Superior temporal gyrus (tissue), 1 donor: Measurements from ENCODE around the gene TMEM63A.

Experiments
- DNase-seq: peaks from one replicate; pipeline ENCODE4 v3.0.0-alpha.2; 2016; ENCODE audit errors: extremely low spot score

The TMEM63A gene

DNA sequence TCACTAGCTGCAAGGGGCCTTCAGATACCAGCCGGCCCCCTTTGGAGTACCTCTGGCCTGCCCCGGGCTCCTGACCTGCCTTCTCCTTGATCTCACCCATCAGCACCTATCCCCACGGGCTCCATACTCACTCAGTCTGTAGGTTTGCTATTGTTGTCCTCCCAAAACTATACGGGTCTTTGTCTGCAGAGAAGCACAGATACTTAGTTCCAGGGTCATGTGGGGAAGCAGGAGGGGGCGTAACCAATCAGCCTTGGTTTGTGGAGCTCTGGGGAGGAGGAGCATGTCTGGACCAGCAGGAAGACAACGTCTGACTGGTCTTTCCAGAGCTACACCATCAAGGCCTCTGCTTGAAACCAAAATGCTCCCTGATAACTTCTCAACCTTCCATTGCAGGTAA lies 15.2 kb downstream of the TMEM63A start:
- DNase-seq, result no peak

DNA sequence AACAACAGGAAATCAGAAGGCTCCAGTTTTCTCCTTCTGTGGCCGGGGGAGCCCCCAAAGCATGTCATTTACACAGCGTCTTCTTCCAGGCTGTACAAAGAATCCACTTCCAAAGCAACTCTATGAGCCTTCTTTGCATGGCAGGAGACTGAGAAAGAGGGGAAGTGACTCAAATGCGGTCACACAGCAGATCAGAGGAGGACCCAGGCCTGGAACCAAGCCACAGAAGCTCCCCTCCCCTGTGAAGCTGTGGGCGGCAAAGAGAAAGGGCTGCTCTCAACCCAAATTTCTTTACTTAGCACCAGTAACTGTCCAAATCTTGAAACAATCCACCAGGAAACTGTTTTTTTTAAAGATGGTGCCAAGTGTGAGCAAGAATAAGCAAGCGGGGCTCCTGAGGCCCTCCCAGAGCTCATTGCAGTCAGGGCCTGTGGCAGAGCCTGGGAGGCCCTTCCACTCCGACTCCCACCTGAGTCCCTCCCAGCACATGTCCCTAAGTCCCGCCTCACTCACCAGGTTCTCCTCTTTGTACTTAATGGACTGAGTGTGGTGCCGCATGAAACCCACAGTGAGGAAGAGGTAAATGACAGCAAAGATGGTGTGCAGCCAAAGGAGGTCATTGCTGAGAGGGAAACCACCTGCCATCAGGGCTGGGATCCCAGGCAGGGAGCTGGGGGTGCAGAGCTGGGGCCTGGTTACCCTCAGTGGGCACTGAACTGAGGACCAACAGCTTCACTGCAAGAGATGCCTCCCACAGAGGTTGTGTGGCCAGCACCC lies 15.9 kb downstream of the TMEM63A start:
- DNase-seq, result no peak

DNA sequence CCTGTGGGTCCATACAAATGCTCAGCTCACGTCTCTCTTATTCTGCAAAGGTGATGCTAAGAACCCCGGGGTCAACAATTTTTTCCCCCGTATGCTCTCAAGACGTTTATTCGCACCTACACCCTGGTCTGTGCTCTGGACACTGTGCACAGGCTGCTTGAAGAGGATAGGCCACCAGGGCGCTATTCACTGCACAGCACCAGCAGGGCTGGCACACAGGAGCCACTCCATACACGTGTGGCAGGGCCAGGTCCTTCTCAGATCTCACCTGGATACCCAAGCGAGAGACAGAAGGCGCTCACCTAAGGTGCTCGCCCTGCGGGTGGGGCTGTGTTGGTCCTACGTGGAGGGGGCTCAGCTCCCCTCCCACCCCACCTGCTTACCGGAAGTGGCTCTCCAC lies 16.7 kb downstream of the TMEM63A start:
- no peak for DNase-seq

DNA sequence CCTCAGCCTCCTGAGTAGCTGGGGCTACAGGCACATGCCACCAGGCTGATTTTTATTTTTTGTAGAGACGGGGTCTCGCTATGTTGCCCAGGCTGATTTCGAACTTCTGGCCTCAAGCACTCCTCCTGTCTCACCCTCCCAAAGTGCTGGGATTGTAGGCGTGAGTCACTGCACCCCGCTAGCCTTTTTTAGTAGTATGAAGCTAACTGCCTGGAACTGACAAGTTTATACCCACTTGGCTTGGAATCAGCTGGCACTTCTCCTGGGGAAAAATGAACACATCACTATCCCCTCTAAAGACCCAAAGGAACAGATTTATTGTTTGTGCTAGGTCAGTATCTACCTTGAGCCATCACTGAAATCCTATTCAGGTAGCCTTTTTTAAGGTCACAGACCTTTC lies 19.0 kb downstream of the TMEM63A start:
- DNase-seq, result no peak

DNA sequence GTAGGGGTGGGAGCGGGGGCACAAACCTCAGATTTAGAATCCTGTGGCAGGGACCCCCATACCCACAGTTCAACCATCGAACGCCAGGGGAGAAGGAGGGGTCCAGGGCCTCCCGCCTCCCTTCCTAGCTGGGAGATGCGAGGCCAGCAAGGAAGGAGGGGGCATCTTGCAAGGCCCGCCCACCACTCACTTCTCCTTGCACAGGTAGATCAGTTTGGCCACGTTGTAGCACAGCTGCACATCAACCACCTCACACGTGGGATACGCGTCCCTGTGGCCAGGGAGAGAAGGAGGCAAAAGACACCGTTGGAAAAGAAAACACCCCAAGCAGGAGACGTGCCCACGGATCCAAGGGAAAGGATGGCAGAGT lies 19.6 kb downstream of the TMEM63A start:
- no peak for DNase-seq

DNA sequence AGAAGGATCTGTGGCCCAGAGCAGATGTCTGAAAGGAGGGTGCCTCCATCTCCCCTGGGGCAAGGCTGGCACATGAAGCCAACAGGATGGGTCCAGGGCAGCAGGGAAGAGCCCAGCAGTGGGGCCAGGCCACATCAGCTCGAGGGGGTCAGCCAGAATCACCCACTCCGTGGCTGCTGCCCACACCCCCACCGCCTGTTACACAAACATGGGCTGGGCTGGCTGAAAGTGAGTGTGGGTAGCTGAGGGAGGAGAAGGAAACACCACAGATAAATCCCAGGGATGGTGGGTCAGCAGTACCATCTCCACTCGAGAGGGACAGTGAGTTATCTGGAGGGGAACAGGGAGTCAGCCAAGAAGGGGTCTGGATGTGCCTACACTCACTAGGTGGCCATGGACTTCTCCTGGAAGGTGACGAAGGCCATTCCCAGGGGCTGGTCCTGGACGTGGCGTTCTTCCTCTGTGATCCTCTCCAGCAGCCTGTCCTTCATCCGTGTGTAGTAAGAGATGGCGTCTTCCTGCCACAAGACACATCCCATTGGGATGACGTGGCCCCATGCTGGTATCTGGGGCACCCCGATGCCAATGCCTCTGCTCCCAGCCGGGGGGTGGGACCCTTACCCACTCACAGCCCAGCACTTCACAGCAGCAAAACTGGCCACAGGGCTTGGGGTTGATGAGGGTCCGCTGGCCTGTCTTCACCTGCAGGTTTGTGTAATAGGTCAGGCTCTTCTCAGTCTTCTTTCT lies 20.2 kb downstream of the TMEM63A start:
- DNase-seq, result no peak

DNA sequence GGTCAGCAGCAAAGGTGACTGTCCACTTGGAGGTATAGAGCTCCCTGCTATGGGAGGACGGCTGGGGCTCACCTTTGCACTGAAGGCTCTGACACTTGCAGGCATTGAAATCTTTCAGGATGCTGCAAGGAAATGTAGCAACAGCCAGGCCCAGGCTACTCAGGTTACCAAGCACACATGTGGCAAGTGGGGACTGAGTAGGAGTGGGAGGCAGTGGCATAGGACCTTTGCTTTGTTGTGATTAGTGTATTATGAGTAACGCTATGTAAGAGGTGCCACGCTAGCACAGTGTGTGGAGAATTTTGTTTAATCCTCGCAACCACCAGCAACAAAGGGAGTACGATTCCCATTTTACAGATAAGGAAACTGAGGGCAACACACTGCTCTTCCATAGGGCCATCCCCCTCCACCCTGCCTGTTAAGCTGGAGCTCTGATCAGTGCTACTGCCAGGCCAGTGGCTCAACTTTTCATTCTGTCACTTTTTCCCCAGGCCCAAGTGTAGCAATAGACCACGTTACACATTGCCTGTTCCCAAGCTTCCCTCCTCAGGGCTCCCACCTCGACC lies 21.2 kb downstream of the TMEM63A start:
- no peak for DNase-seq

DNA sequence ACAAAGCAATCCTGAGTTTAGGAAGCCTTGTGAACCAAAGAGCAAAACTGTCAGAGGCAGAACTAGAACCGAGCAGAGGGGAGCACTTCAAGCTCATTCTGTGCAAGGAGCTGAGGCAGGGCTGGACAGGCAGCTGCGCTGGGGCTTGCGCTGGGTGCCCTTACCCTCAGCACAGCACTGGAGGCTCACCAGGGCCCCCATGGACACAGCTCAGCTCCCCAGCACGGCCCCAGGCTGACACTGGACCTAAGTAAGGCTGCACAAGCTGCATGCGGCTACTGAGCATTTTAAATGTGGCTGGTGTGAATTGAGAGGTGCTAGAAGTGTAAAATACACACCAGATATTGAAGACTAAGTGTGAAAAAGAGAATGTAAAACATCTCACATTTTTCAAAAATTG lies 22.1 kb downstream of the TMEM63A start:
- DNase-seq, result no peak

DNA sequence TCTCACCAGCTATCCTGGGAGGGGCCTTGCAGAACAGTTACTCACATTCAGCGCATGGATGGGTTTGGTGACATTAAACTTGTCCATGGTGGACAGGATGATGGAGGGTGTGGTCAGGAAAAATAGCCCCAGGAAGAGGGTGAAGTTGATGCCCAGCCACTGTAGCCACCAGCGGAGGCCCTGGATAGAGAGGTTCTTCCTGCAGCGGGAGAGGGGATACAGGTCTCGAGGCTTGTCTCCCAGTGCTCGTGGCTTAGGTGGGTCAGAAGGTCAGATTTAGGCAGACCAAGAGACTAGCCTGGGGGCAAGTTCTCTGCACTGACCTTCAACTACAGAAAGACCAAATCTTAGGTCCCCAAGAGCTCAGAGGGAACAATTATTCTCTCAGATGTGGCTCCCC lies 23.0 kb downstream of the TMEM63A start:
- DNase-seq, result no peak

DNA sequence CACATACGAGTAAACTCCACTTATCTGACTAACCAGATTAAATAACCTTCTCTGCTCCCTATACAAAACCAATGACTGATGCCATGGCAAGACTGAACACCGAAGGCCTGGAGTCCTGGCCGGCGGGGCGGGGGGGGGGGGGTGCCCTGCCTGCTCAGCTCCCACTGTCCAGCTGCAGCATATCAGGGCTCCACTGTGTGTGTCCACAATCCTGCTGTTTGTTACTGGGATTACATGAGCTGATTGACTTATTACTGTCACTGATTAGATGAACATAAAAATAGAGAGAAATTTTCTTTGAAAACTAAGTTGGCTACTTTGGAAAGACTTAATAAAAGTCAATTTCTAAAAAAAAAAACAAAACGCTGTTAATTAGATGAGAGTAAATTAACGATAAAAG lies 24.9 kb downstream of the TMEM63A start:
- peak; percentile 74 for DNase-seq

DNA sequence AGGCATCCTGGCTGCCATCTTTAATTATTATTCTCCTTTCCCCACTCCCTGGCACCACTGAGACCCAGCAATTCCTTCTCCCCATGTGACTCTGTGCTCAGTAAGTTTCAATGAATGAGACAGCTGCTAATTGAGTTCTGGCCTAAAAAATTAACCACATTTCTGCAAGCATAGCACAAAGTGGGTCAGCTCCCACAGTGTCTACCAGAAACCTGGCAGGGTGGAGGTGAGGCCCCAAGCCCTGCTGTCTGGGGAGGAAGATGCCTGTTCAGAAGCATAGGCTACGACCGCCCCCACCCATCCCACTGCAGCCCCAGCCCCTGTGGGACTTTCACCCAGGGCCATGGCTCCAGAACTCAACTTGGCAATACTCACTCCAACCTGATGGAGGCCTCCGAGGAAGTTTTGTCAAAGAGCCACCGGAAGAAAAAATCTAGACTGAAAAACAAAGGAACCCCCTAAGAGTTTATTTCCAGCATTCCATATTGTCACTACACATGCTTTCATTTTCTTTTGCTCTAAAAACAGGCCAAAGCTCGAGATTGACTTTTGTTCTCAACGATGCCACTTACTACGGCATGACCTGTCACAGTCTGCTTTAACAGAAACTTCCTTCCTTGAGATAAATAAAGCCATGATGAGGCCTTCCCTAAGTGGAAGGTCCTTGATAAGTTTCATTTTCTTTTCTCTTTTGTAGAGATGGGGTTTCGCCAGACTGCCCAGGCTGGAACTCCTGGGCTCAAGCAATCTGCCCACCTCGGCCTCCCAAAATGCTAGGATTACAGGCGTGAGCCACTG lies 26.5 kb downstream of the TMEM63A start:
- DNase-seq, result no peak

DNA sequence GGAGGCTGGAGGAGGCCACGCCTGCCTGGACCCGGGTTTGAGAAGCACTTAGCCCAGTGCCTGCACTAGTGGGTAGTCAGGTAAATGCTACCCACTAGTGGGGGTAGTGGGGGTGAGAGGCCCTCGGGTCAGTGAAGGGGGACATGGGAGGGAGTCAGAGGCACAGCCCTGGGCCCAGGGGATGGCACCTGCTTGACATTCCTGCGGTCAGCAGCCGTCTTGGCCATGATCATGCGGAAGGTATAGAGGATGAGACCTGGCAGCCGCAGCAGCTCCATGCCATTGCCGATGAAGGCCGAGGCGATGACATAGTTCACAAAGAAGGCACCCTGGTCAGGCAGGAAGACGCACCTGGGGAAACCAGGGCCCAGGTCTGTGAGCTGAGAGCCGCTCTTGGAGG lies 28.7 kb downstream of the TMEM63A start:
- no peak for DNase-seq

DNA sequence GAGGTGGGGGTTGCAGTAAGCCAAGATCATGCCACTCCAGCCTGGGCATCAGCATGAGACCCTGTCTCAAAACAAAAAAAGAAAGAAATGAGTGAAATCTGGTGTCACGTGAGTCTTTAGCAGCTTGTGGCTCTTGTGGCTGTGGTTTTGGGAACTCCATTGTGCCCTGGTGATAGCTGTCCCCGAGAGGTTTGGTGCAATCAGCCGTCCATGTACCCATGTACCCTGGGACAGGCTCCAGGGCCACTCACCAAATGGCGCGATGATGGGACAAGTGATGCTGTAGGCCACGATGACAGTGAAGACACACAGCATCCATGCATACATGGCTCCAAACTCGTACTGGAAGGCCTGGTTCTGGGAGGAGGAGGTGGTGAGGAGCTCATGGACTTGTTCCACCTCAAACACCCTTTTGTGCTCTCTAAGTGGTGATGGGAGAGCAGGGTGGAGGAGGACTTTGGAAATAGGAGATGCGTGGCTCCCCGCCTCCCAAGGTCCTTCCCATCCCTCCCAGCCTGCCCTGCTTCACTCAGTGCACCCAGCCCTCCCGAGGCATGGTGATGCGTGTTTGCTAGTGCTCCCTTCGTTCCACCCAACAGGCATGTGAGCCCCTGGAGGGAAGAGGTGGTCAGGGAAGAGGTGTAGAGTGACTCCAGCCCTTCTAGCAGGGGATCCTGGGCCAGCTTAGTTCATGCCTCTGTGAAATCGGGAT lies 29.6 kb downstream of the TMEM63A start:
- DNase-seq, result no peak

DNA sequence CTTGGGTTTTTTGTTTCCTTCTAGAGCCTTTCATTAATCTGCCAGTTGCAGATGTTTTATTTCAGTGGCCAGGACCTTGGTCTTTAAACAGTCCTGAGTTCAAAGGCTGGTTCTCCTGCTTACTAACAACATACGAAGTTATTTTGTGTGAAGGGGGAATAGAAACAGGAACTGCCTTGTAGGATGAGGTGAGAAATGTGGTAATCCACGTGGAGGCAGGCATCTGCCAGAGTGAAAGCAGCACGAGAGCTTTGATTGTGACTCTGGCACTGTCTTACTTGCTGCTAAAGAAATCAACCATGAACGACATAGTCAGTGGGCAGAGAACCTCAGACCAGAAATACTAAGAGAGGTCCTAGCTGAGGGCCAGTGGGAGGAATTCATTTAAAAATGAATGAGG lies 30.4 kb downstream of the TMEM63A start:
- DNase-seq, result no peak

DNA sequence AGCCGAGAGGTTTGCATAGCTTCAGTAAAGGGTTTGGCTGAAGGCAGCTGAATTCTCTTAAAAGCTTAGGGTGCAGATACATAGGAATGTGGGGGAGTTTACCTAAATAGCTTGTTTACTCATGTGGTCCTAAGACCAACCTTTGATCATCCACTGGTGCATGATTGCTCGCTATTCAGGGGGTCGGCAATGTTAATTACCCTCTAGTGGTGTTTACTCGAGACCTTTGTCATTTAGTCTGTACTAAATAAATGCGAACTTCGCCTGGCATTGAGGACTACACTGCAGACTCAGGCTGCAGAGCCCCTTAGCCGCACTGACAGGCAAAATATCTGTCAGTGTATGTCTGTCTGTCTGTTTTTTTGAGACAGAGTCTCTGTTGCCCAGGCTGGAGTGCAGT lies 31.8 kb downstream of the TMEM63A start:
- no peak for DNase-seq

DNA sequence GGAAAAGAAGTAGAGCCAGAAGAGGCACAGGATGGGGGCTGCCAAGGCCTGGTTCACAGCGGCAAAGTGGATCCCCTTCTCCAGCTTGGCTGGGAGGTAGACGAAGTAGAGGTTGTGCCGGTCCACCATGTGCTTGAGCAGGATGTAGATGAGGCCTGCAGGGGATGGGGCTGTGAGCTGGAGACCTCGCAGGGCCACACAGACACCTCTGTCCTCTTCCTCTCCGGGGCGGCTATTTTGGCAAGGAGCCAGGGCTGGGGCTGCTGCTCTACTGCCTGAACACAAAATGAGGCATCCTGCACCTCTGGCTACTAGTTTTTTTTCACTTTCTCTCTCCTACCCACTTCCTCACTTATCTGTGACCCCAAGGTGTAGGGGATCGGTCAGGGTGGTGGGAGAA lies 32.3 kb downstream of the TMEM63A start:
- no peak for DNase-seq

DNA sequence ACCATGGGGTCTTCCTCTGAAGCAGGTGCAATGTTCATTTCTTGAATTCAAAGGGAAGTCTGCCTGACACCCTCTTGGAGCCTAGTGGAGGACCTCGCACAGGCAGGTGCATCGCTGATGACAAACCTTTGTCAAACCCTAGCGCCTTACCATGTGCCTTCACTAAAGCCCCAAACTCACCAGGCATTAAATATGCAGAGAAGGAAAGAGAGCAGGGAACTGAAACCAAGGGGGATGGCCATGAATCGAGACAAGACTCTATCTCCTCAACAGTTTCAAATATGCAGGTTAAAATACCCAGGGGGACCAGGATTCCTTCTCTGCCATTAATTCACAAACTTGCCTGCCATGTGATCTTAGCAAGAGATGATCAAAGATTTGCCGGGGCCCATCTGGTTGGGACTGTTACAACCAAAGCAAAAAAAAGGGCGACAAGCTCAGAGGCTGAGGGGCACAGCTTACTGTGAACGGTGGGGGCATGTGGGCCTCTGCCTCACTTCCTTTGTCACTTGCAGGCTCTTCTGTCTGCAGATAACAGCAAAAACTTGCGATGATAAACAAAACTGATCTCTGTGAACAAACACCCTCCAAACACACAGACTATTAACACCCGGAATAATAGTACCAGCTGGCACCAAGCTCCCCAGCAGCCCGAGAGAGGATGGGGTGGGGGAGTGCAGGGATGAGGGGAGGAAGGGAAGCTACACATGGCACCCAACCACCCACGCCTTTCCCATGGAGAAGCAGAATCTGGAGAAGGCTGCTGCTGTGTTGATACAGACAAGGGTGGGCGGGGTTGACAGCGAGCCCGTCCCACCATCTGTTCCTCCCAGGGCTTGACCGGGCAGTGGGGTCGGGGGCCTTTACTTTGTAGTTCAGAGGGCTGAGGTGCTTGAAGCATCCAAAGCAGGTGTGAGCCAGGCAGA lies 33.9 kb downstream of the TMEM63A start:
- peak; percentile 85 for DNase-seq

DNA sequence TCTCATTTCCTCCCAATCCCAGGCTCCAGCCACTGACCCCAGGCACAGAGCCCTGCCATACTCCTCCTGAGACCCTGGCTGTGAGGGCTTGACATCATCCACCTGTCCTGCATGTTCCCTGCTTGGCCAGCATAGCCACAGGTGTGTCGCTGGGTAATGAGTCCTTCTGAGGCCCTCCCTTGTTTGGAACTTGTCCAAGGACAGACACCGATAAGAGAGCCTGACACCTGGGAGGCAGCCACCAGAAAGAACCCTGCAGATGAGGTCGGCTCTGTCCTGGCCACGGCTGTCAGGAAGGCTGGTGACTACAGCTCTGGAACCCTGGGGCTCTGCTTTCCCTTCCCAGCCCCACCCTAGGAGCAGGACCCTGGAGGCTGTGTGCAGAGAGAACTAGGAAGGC lies 34.6 kb downstream of the TMEM63A start:
- no peak for DNase-seq

DNA sequence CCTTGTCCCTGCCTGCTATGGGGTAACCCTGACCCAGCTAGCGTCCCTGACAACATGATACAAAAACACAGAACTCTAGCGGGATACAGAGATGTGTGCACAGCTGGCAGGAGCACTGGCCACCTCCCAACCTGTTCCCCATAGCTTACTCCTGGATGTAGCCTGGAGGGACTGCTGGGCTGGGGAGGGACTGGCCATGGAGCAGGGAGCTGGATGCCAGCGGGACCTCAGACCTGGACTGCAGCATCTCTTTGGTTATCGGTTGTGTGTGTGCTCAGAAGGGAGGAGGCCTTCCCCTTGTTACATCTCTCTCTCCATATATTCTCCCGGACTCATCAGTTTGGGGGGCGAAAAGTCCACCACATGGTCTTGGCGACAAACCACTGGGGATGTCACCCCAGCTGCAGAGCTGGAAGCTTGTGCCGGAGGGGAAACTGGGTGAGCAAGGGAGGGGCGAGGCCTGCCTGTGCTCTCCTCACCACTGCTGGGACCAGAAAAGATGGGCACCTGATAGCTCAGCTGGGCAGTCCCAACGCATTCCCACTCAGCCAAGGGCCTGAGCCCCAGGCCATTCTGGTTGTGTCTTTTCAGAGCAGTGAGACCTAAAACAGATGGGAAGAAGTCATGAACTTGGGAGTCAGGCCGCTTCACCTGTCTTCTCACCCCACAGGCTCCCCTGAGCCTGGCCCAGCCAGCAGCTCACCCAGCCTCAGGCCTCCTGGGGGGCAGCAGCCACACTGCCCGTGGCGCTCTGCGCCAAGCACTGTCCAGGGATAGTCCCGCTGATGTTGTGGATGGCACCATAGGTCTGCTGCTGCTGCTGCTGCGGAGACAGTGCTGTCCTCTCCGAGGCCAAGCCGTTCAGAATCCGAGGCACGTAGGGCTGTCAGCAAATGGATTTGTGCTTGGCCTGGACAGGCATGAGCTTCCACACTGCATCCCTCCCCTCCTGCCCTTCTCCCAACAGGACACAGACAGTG lies 35.6 kb downstream of the TMEM63A start:
- no peak for DNase-seq
